Trophoblast cell (in vitro differentiated cells and primary cell): Measurements from ENCODE around the gene ZBTB7C.
A peak's percentile ranks its signal among the peaks of the same experiment; 100 is the strongest.

Experiments
- DNase-seq, 2 donors: peaks; one replicate each; pipeline ENCODE4 v3.0.0-alpha.2; 2016
- H2AFZ ChIP-seq: 2 replicates; pipeline ENCODE4 v1.6.1; 2013; ENCODE audit warnings: low read length, moderate library complexity, mild to moderate bottlenecking; ENCODE audit not compliant: insufficient read depth, poor library complexity
- H2AK5ac ChIP-seq: 2 replicates; pipeline ENCODE4 v1.6.1; 2013; ENCODE audit warnings: mild to moderate bottlenecking, low read length
- H2BK120ac ChIP-seq: 2 replicates; pipeline ENCODE4 v1.6.1; 2013; ENCODE audit warnings: low read length, mild to moderate bottlenecking, moderate library complexity; ENCODE audit not compliant: insufficient read depth, poor library complexity
- H2BK12ac ChIP-seq: 2 replicates; pipeline ENCODE4 v1.6.1; 2013; ENCODE audit warnings: mild to moderate bottlenecking, low read length, moderate library complexity
- H2BK5ac ChIP-seq: 2 replicates; pipeline ENCODE4 v1.6.1; 2013; ENCODE audit warnings: low read length, low read depth, moderate library complexity, mild to moderate bottlenecking; ENCODE audit not compliant: poor library complexity
- H3K14ac ChIP-seq: 2 replicates; pipeline ENCODE4 v1.6.1; 2013; ENCODE audit warnings: mild to moderate bottlenecking, low read length
- H3K18ac ChIP-seq: 2 replicates; pipeline ENCODE4 v1.6.1; 2013; ENCODE audit warnings: mild to moderate bottlenecking, low read length
- H3K23ac ChIP-seq: 2 replicates; pipeline ENCODE4 v1.6.1; 2013; ENCODE audit warnings: low read length
- H3K27ac ChIP-seq: 2 replicates; pipeline ENCODE4 v1.5.1; 2013; ENCODE audit warnings: low read depth, mild to moderate bottlenecking, inconsistent platforms, low read length, moderate library complexity
- H3K27me3 ChIP-seq: 2 replicates; pipeline ENCODE4 v1.6.1; 2013; ENCODE audit warnings: inconsistent platforms, mild to moderate bottlenecking, low read length, moderate library complexity; ENCODE audit not compliant: insufficient read depth
- H3K36me3 ChIP-seq, 2 experiments: 1 replicate in 1 of 2; 2 replicates in 1 of 2; pipeline ENCODE4 v1.6.1; 2013; ENCODE audit warnings: low read length in 2 of 2, mild to moderate bottlenecking in 2 of 2, moderate library complexity in 1 of 2; ENCODE audit not compliant: insufficient read depth in 2 of 2, control insufficient read depth in 1 of 2
- H3K4ac ChIP-seq: 2 replicates; pipeline ENCODE4 v1.6.1; 2013; ENCODE audit warnings: low read depth, mild to moderate bottlenecking, low read length, moderate library complexity
- H3K4me1 ChIP-seq, 2 experiments: 1 replicate in 1 of 2; 2 replicates in 1 of 2; pipeline ENCODE4 v1.6.1; 2013; ENCODE audit warnings: low read length in 2 of 2, mild to moderate bottlenecking in 2 of 2, moderate library complexity in 1 of 2; ENCODE audit not compliant: insufficient read depth in 2 of 2, control insufficient read depth in 1 of 2
- H3K4me2 ChIP-seq: 2 replicates; pipeline ENCODE4 v1.6.1; 2013; ENCODE audit warnings: inconsistent platforms, mild to moderate bottlenecking, low read length, moderate library complexity
- H3K4me3 ChIP-seq: 2 replicates; pipeline ENCODE4 v1.5.1; 2013; ENCODE audit warnings: mild to moderate bottlenecking, low read depth, low read length, inconsistent platforms
- H3K79me1 ChIP-seq: one replicate; pipeline ENCODE4 v1.6.1; 2013; ENCODE audit warnings: low read length
- H3K79me2 ChIP-seq: 2 replicates; pipeline ENCODE4 v1.6.1; 2013; ENCODE audit warnings: low read length, mild to moderate bottlenecking; ENCODE audit not compliant: control insufficient read depth, insufficient read depth, poor library complexity
- H3K9ac ChIP-seq: 2 replicates; pipeline ENCODE4 v1.6.1; 2013; ENCODE audit warnings: mild to moderate bottlenecking, low read length
- H3K9me3 ChIP-seq: 2 replicates; pipeline ENCODE4 v1.6.1; 2013; ENCODE audit warnings: low read depth, mild to moderate bottlenecking, control low read depth, inconsistent platforms, low read length; ENCODE audit not compliant: insufficient read depth
- H4K12ac ChIP-seq: 2 replicates; pipeline ENCODE4 v1.6.1; 2013; ENCODE audit warnings: low read depth, mild to moderate bottlenecking, low read length, moderate library complexity
- H4K8ac ChIP-seq: 2 replicates; pipeline ENCODE4 v1.6.1; 2013; ENCODE audit warnings: low read depth, mild to moderate bottlenecking, low read length, moderate library complexity
- H4K91ac ChIP-seq: one replicate; pipeline ENCODE4 v1.6.1; 2013; ENCODE audit warnings: low read depth, mild to moderate bottlenecking, low read length, moderate library complexity
- WGBS: extraction: QIAGEN DNeasy Blood & Tissue Kit; methylation state at CpG from one replicate; pipeline ENCODE4 v1.1.7; 2013; ENCODE audit warnings: missing lambda C conversion rate; ENCODE audit not compliant: insufficient read length, insufficient coverage; ENCODE audit errors: extremely low coverage; 5-methylcytosine and 5-hydroxymethylcytosine counted together

Gene ZBTB7C

GRCh38 chr18:48417985-48418384, 8.8 kb upstream of the ZBTB7C start:
- no peak overlapping the region for H3K14ac ChIP-seq
- no peak overlapping the region for H3K4ac ChIP-seq
- H3K27me3 ChIP-seq, result no peaks in the 10 kb centered on the region
- H3K27ac ChIP-seq, result no peak overlapping the region
- peaks cover 0 to 3% of the 10 kb centered on the region in 2 experiments for H3K4me1 ChIP-seq
- H3K79me2 ChIP-seq, result no peaks in the 10 kb centered on the region
- H3K79me1 ChIP-seq, result no peaks in the 10 kb centered on the region
- H4K12ac ChIP-seq, result no peak overlapping the region
- no peak overlapping the region for H3K23ac ChIP-seq
- WGBS, result no CpG with 5 or more reads among the region's 4 CpGs
- no peak overlapping the region for H2BK5ac ChIP-seq
- H4K8ac ChIP-seq, result no peak overlapping the region
- H4K91ac ChIP-seq, result no peak overlapping the region
- H2BK120ac ChIP-seq, result no peak overlapping the region
- peak overlapping the region; percentile 73 for H3K9ac ChIP-seq
- H2AK5ac ChIP-seq, result no peak overlapping the region
- no peak overlapping the region for H3K18ac ChIP-seq
- no peak overlapping the region for H2BK12ac ChIP-seq
- no peaks in the 10 kb centered on the region for H3K36me3 ChIP-seq
- DNase-seq, result no peak
- H3K4me3 ChIP-seq, result no peak overlapping the region
- H3K4me2 ChIP-seq, result no peak overlapping the region
- peaks cover 2% of the 10 kb centered on the region for H3K9me3 ChIP-seq
- no peak overlapping the region for H2AFZ ChIP-seq

DNA sequence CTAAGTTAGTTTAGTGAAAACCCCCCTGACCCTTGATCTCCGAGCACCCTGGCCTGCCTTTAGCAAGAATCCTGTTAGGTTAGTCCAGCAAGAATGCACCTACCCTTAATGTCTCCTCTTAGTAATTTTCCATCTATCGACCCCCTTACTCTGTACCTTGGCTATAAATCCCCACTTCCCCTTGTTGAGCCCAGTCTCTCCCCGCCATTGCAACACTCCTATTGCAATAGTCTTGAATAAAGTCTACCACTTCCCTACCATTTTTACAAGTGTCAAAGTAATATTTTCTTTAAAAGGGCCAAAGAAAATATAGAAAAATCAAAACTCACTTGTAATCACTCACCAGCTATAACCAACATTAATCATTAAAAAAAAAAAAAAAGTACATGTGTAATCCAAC, 4.2 kb upstream of the ZBTB7C start:
- no peak overlapping the region for H4K91ac ChIP-seq
- H4K12ac ChIP-seq, result no peak overlapping the region
- no CpG with 5 or more reads among the region's 3 CpGs for WGBS
- DNase-seq, result no peak
- no peaks in the 10 kb centered on the region for H3K36me3 ChIP-seq
- H3K14ac ChIP-seq, result no peak overlapping the region
- no peaks in the 10 kb centered on the region for H3K79me2 ChIP-seq
- no peak overlapping the region for H3K4ac ChIP-seq
- H2BK120ac ChIP-seq, result no peak overlapping the region
- no peak overlapping the region for H2AFZ ChIP-seq
- H2AK5ac ChIP-seq, result no peak overlapping the region
- no peak overlapping the region for H2BK12ac ChIP-seq
- H3K23ac ChIP-seq, result no peak overlapping the region
- peaks cover 2% of the 10 kb centered on the region for H3K9me3 ChIP-seq
- no peak overlapping the region for H3K4me2 ChIP-seq
- H2BK5ac ChIP-seq, result no peak overlapping the region
- no peak overlapping the region for H3K4me3 ChIP-seq
- H4K8ac ChIP-seq, result no peak overlapping the region
- H3K4me1 ChIP-seq, result peaks cover 2 to 8% of the 10 kb centered on the region in 2 experiments
- peaks cover 24% of the 10 kb centered on the region for H3K27me3 ChIP-seq
- no peak overlapping the region for H3K9ac ChIP-seq
- no peak overlapping the region for H3K18ac ChIP-seq
- H3K27ac ChIP-seq, result no peak overlapping the region
- peaks cover 1% of the 10 kb centered on the region for H3K79me1 ChIP-seq

DNA sequence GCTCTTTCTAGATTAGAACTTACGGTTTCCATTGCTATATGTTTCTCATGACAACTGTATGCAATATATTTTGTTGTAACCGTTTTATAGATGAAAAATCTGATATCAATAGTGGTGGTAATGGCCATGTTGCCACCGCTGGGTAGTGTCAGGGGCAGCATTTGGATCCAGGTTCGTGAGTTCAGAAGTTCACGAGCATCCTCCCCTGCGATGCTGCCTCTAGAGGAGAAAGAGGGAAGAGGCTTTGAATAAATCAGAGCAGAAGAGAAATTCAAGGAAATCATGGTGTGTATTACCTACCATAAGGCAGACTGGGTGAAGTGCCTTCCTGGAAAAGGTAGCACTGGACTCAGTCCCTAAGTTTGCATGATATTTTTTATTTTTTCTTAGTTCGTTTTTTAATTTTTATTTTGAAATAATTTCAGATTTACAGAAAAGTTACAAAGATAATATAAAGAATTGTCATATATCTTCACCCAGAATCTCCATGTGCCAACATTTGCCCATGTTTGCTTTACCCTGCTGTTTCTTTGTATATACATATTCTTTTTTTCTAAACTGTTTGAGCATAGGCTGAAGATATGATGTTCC, 3.3 kb upstream of the ZBTB7C start:
- no peak overlapping the region for H2AK5ac ChIP-seq
- DNase-seq, result peak; percentile 40 to 75
- H2AFZ ChIP-seq, result no peak overlapping the region
- H3K27me3 ChIP-seq, result peaks cover 34% of the 10 kb centered on the region
- no peak overlapping the region for H3K23ac ChIP-seq
- no peak overlapping the region for H3K27ac ChIP-seq
- no peaks in the 10 kb centered on the region for H3K79me2 ChIP-seq
- H3K4me1 ChIP-seq, result peaks cover 7 to 10% of the 10 kb centered on the region in 2 experiments
- no peak overlapping the region for H4K8ac ChIP-seq
- H3K9ac ChIP-seq, result no peak overlapping the region
- H3K4me2 ChIP-seq, result no peak overlapping the region
- H3K36me3 ChIP-seq, result no peaks in the 10 kb centered on the region
- H4K12ac ChIP-seq, result no peak overlapping the region
- H3K4ac ChIP-seq, result no peak overlapping the region
- H3K9me3 ChIP-seq, result no peaks in the 10 kb centered on the region
- H3K4me3 ChIP-seq, result no peak overlapping the region
- no peak overlapping the region for H2BK12ac ChIP-seq
- no CpG with 5 or more reads among the region's 7 CpGs for WGBS
- H2BK120ac ChIP-seq, result no peak overlapping the region
- no peak overlapping the region for H4K91ac ChIP-seq
- H3K18ac ChIP-seq, result no peak overlapping the region
- H2BK5ac ChIP-seq, result no peak overlapping the region
- H3K79me1 ChIP-seq, result peaks cover 1% of the 10 kb centered on the region
- H3K14ac ChIP-seq, result no peak overlapping the region

GRCh38 chr18:48410095-48410920, 1.1 kb upstream of the ZBTB7C start:
- Histone ChIP-seq H3K18ac (no peak overlapping the region), H2BK5ac (no peak overlapping the region), H4K8ac (no peak overlapping the region), H3K27ac (no peak overlapping the region), H2AK5ac (no peak overlapping the region), H3K23ac (no peak overlapping the region), H4K91ac (no peak overlapping the region), H2BK12ac (no peak overlapping the region), H2AFZ (peak overlapping the region; percentile 78), H3K4me2 (peak overlapping the region; percentile 100), H3K4ac (no peak overlapping the region), H3K36me3 (no peaks in the 10 kb centered on the region), H3K14ac (no peak overlapping the region), H3K4me3 (peak overlapping the region; percentile 74), H3K27me3 (peaks cover 43% of the 10 kb centered on the region), H3K9me3 (no peaks in the 10 kb centered on the region), H2BK120ac (no peak overlapping the region), H3K79me1 (peaks cover 1% of the 10 kb centered on the region), H3K4me1 (peaks cover 7 to 10% of the 10 kb centered on the region in 2 experiments), H3K79me2 (no peaks in the 10 kb centered on the region), H3K9ac (peak overlapping the region; percentile 39), H4K12ac (no peak overlapping the region)
- peak; percentile 88 to 95 for DNase-seq
- WGBS, result no CpG with 5 or more reads among the region's 77 CpGs
